HepG2 (cell line): Measurements from ENCODE around the gene TRDMT1. TPM values are rescaled to one million over a fixed set of nuclear protein-coding genes. Genes with fewer than 3 reads are reported as not detected.

Experiments
- ATAC-seq: fragments of 200-7000 bp; cut with Tn5 transposase; 3 replicates; pipeline ENCODE4 v1.9.1; 2020; ENCODE audit warnings: mild to moderate bottlenecking, moderate library complexity
- BruUV-seq: library from RNA; stranded (reverse); fragments of 400-500 nt; replicated peaks from 2 replicates; lab custom pipeline; 2021; lab: Mats Ljungman, UMichigan
- CTCF ChIA-PET: fragments of 300-600 bp; formaldehyde crosslinking; extraction: SDS; loops from one replicate; lab custom pipeline; 2021; ENCODE audit warnings: low total read pairs, inconsistent platforms, low intra/inter-chr PET ratio; lab: Yijun Ruan, JAX
- POLR2A ChIA-PET: fragments of 350-600 bp; sonication (Branson Sonifier 250); formaldehyde crosslinking; loops from one replicate; lab custom pipeline; 2020; ENCODE audit warnings: antibody characterized with exemption, inconsistent platforms; lab: Yijun Ruan, JAX
- DNase-seq: peaks from one replicate; pipeline ENCODE4 v3.0.0-alpha.2; 2015; ENCODE audit warnings: low spot score
- FAIRE-seq: peaks from 3 replicates; lab custom pipeline; 2011; peaks lifted over from hg19 to GRCh38; lab: Jason Lieb, UNC
- H2AFZ ChIP-seq: one replicate; pipeline ENCODE4 v1.6.1; 2011; ENCODE audit warnings: low read length, inconsistent platforms
- H3K27ac ChIP-seq: fragments of 300-600 bp; 3 replicates; pipeline ENCODE4 v1.8.0; 2011; ENCODE audit warnings: mixed run types, mild to moderate bottlenecking, mixed read lengths, low read length, inconsistent platforms; ENCODE audit not compliant: insufficient read depth; ENCODE audit errors: extremely low read length
- H3K27me3 ChIP-seq, 2 experiments: fragments of 200-600 bp in 1 of 2; 2 replicates in 1 of 2; 3 replicates in 1 of 2; pipeline versions ENCODE4 v1.6.0 to v1.8.0; 2011; ENCODE audit warnings: low read length in 2 of 2, mild to moderate bottlenecking in 2 of 2, moderate library complexity in 2 of 2, inconsistent platforms in 1 of 2; ENCODE audit not compliant: insufficient read depth in 2 of 2, control insufficient read depth in 1 of 2
- H3K36me3 ChIP-seq, 2 experiments: fragments of 200-600 bp in 1 of 2; replicated peaks in 1 of 2; 2 replicates in 1 of 2; 3 replicates in 1 of 2; pipeline versions ENCODE4 v1.5.1 to v1.8.0; 2011; ENCODE audit warnings: low read length in 2 of 2, inconsistent platforms in 1 of 2; ENCODE audit not compliant: insufficient read depth in 2 of 2, control insufficient read depth in 1 of 2
- H3K4me1 ChIP-seq: 2 replicates; pipeline ENCODE4 v1.5.1; 2012; ENCODE audit warnings: low read length, inconsistent platforms; ENCODE audit not compliant: insufficient read depth
- H3K4me2 ChIP-seq: 2 replicates; pipeline ENCODE4 v1.6.0; 2011; ENCODE audit warnings: low read depth, low read length, inconsistent platforms
- H3K4me3 ChIP-seq, 3 experiments: fragments of 200-600 bp in 1 of 3; sonication (generic), shearing (Covaris generic) in 1 of 3; replicated peaks in 1 of 3; 2 replicates each; pipeline ENCODE4 v1.5.1; 2011 to 2016; ENCODE audit warnings: low read length in 3 of 3, inconsistent platforms in 2 of 3, low read depth in 2 of 3, mild to moderate bottlenecking in 2 of 3, control low read depth in 1 of 3, mixed read lengths in 1 of 3; ENCODE audit not compliant: insufficient read depth in 1 of 3
- H3K79me2 ChIP-seq: one replicate; pipeline ENCODE4 v1.6.1; 2011; ENCODE audit warnings: low read length, inconsistent platforms; ENCODE audit not compliant: insufficient read depth
- H3K9ac ChIP-seq: 2 replicates; pipeline ENCODE4 v1.6.0; 2011; ENCODE audit warnings: mild to moderate bottlenecking, low read depth, low read length, inconsistent platforms; ENCODE audit not compliant: insufficient read depth
- H3K9me3 ChIP-seq: 2 replicates; pipeline ENCODE4 v1.5.1; 2012; ENCODE audit warnings: mild to moderate bottlenecking, low read length
- H4K20me1 ChIP-seq: 2 replicates; pipeline ENCODE4 v1.6.0; 2011; ENCODE audit warnings: inconsistent platforms, mild to moderate bottlenecking, low read length, moderate library complexity; ENCODE audit not compliant: insufficient read depth
- BRD4 ChIP-seq: sonication (generic); formaldehyde crosslinking; IDR thresholded peaks from 2 replicates; pipeline ENCODE4 v1.4.0; 2020; ENCODE audit warnings: missing genetic modification reagents
- CSRNP2 ChIP-seq: sonication (generic); formaldehyde crosslinking; conservative IDR thresholded peaks from 2 replicates; pipeline ENCODE4 v1.8.0; 2022; ENCODE audit warnings: low read depth, missing genetic modification reagents
- HBP1 ChIP-seq: IDR thresholded peaks from 2 replicates; pipeline ENCODE4 v1.6.1; 2016; ENCODE audit warnings: low read depth, control low read depth
- KDM5A ChIP-seq: fragments of 200-600 bp; sonication (generic); IDR thresholded peaks from 2 replicates; pipeline ENCODE4 v1.7.0; 2018; ENCODE audit warnings: antibody characterized with exemption, mild to moderate bottlenecking, low read length, borderline replicate concordance
- NR2C2 ChIP-seq: sonication (generic); formaldehyde crosslinking; IDR thresholded peaks from 2 replicates; pipeline ENCODE4 v1.4.0; 2020; ENCODE audit warnings: missing genetic modification reagents, mild to moderate bottlenecking, moderate library complexity, borderline replicate concordance
- PRPF4 ChIP-seq: fragments of 200-400 bp; formaldehyde crosslinking; IDR thresholded peaks from 2 replicates; pipeline ENCODE4 v1.6.1; 2016; ENCODE audit warnings: low read length, low read depth; ENCODE audit not compliant: poor library complexity, severe bottlenecking
- SIN3B ChIP-seq: fragments of 150-350 bp; IDR thresholded peaks from 2 replicates; pipeline ENCODE4 v1.6.1; 2014; ENCODE audit warnings: low read length
- TOPORS ChIP-seq: sonication (generic); formaldehyde crosslinking; IDR thresholded peaks from 2 replicates; pipeline ENCODE4 v1.8.0; 2023; ENCODE audit warnings: mild to moderate bottlenecking, missing genetic modification reagents
- ZFP37 ChIP-seq: sonication (generic); formaldehyde crosslinking; IDR thresholded peaks from 2 replicates; pipeline ENCODE4 v1.4.0; 2020; ENCODE audit warnings: missing genetic modification reagents, borderline replicate concordance
- ZHX1 ChIP-seq: sonication (generic); formaldehyde crosslinking; IDR thresholded peaks from 2 replicates; pipeline ENCODE4 v1.8.1; 2022; ENCODE audit warnings: low read depth, mild to moderate bottlenecking, missing genetic modification reagents
- ZNF317 ChIP-seq: sonication (generic); formaldehyde crosslinking; IDR thresholded peaks from 2 replicates; pipeline ENCODE4 v1.5.0; 2020; ENCODE audit warnings: mild to moderate bottlenecking, missing genetic modification reagents
- ZNF703 ChIP-seq: sonication (generic); formaldehyde crosslinking; IDR thresholded peaks from 2 replicates; pipeline ENCODE4 v1.5.1; 2020; ENCODE audit warnings: missing genetic modification reagents, mild to moderate bottlenecking, moderate library complexity, borderline replicate concordance
- WGBS: methylation state at CpG from one replicate; pipeline ENCODE4 v1.1.6; 2017; ENCODE audit warnings: low lambda C conversion rate; 5-methylcytosine and 5-hydroxymethylcytosine counted together
- in situ Hi-C: cut with HindIII; loops from 2 replicates; pipeline ENCODE4 v1.10.0; 2017; ENCODE audit warnings: low pct_unique_long_range_greater_than_20kb; ENCODE audit not compliant: extremely low pct_ligation_motif_present
- intact Hi-C: fragments of 100-400 bp; cut with micrococcal nuclease; formaldehyde crosslinking; loops from one replicate; pipeline ENCODE4 v1.10.0; 2022; ENCODE audit not compliant: unreplicated experiment
- polyA plus RNA-seq, 8 experiments: library from polyadenylated mRNA; depleted of rRNA in 3 of 8; stranded (reverse) in 7 of 8; unstranded in 1 of 8; fragments of >200 nt; fragmentation: Illumina TruSeq in 4 of 8; extraction: Trizol in 4 of 8; gene quantifications; 2 replicates each; pipeline versions ENCODE4 v1.2.1 to v1.2.3, GENCODE V29; 2011 to 2016; ENCODE audit warnings: low read depth in 4 of 8, missing spikeins in 1 of 8, mixed read lengths in 1 of 8; ENCODE audit not compliant: insufficient read depth in 1 of 8
- total RNA-seq, 5 experiments: library from RNA; depleted of rRNA; stranded (reverse); fragments of >200 nt; fragmentation: Illumina TruSeq; extraction: Trizol; gene quantifications; 2 replicates each; pipeline ENCODE4 v1.2.3, GENCODE V29; 2016; ENCODE audit warnings: low read depth in 1 of 5

Gene TRDMT1
- total and polyA plus RNA-seq, 2 of the 13 experiments (the other 11 are each of a cell fraction or from before 2014, with no cell fraction given), result 2.0 to 3.0 TPM

GRCh38 chr10:17225808-17226207 is 24.3 kb upstream of the TRDMT1 start:
- no peak for DNase-seq
- H3K4me1 ChIP-seq, result peaks cover 6% of the 10 kb centered on the region; the same call in 1 of the 2 replicates
- 23% methylated on average over 4 of the region's 4 CpGs for WGBS
- no peaks in the 10 kb centered on the region for H3K9me3 ChIP-seq
- H3K9ac ChIP-seq, result no peak overlapping the region
- no peaks in the 10 kb centered on the region for H3K79me2 ChIP-seq
- TF ChIP-seq CSRNP2 (CRISPR knock-in tag) (no peak), PRPF4 (no peak), NR2C2 (CRISPR knock-in tag) (no peak), ZNF317 (CRISPR knock-in tag) (no peak), ZFP37 (CRISPR knock-in tag) (no peak), SIN3B (no peak)
- no peaks in the 10 kb centered on the region for H3K27me3 ChIP-seq
- no peak overlapping the region for H3K27ac ChIP-seq
- intact Hi-C loops (no loop called here), in situ Hi-C loops (loop anchor here (25.0 kb wide), 1 partner anchor 1364 kb away; the partner anchor contains the start of gene MINDY3)
- no peak overlapping the region for H3K4me3 ChIP-seq
- no peak for FAIRE-seq
- no peak overlapping the region for H3K4me2 ChIP-seq
- POLR2A ChIA-PET, result no interaction called here
- CTCF ChIA-PET, result no interaction called here
- H3K36me3 ChIP-seq, result no peaks in the 10 kb centered on the region
- ATAC-seq, result no peak
- no peaks in the 10 kb centered on the region for H4K20me1 ChIP-seq
- BruUV-seq, result no TSS peak
- H2AFZ ChIP-seq, result no peak overlapping the region

- intact Hi-C loops, result no loop called here
- FAIRE-seq (no peak), ATAC-seq (no peak), DNase-seq (no peak)
- Histone ChIP-seq H3K79me2 (no peaks in the 10 kb centered on the region), H3K4me2 (no peak overlapping the region), H4K20me1 (no peaks in the 10 kb centered on the region), H3K4me1 (no peaks in the 10 kb centered on the region), H3K36me3 (no peaks in the 10 kb centered on the region), H3K27ac (no peak overlapping the region), H3K4me3 (no peak overlapping the region), H2AFZ (no peak overlapping the region), H3K9me3 (no peaks in the 10 kb centered on the region), H3K27me3 (no peaks in the 10 kb centered on the region), H3K9ac (no peak overlapping the region)
- in situ Hi-C loops, result no loop called here
- 63% methylated on average over 4 of the region's 4 CpGs for WGBS
- no TSS peak for BruUV-seq
- ChIA-PET CTCF (no interaction called here), POLR2A (no interaction called here)
- no peak for TF ChIP-seq ZNF703 (CRISPR knock-in tag)
- TF ChIP-seq ZHX1 (CRISPR knock-in tag), result no peak
- TF ChIP-seq KDM5A, result no peak
- no peak for TF ChIP-seq TOPORS (CRISPR knock-in tag)
- no peak for TF ChIP-seq HBP1 (CRISPR knock-in tag)
- TF ChIP-seq BRD4, result no peak
Observed at GRCh38 chr10:17222329-17222728, 20.9 kb upstream of the TRDMT1 start.
